Measurements from ENCODE around the gene INSYN1. TPM values are rescaled to one million over a fixed set of nuclear protein-coding genes. Genes with fewer than 3 reads are reported as not detected.

The INSYN1 gene
- total RNA-seq, 1 donor from 2014 or later, result 13.0 TPM

DNA sequence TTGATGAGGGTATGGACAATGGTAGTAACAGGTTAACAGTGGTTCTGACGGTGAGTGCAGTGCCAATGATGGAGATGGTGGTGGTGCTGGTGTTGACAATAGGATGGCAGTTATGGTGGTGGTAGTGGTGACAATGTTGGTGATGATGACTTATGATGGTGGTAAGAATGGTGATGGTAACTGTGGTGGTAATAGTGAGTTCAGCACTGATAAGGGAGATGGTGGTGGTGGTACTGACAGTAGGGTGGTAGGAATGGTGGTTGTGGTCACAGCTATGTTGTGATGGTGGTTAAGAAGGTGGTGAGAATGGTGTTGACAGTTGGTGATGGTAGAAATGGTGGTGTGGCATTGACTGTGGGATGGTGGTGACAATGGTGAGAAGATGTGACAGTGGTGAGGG, 13.4 kb upstream of the INSYN1 start:
- H3K27me3 ChIP-seq, result no peaks in the 10 kb centered on the region
- TF ChIP-seq, protein P1, sequence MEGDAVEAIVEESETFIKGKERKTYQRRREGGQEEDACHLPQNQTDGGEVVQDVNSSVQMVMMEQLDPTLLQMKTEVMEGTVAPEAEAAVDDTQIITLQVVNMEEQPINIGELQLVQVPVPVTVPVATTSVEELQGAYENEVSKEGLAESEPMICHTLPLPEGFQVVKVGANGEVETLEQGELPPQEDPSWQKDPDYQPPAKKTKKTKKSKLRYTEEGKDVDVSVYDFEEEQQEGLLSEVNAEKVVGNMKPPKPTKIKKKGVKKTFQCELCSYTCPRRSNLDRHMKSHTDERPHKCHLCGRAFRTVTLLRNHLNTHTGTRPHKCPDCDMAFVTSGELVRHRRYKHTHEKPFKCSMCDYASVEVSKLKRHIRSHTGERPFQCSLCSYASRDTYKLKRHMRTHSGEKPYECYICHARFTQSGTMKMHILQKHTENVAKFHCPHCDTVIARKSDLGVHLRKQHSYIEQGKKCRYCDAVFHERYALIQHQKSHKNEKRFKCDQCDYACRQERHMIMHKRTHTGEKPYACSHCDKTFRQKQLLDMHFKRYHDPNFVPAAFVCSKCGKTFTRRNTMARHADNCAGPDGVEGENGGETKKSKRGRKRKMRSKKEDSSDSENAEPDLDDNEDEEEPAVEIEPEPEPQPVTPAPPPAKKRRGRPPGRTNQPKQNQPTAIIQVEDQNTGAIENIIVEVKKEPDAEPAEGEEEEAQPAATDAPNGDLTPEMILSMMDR (IDR thresholded peaks at IDR 0.05), result no peak
- no peaks in the 10 kb centered on the region for H3K9me3 ChIP-seq
- no peaks in the 10 kb centered on the region for H3K4me1 ChIP-seq
- no peak overlapping the region for H3K4me3 ChIP-seq
- intact Hi-C loops (cut with DNase I), result no loop called here
- no peaks in the 10 kb centered on the region for H3K36me3 ChIP-seq
- H3K27ac ChIP-seq, result no peak overlapping the region
- DNase-seq (ENCODE audit: low spot score in 2 of 2), result no peak

DNA sequence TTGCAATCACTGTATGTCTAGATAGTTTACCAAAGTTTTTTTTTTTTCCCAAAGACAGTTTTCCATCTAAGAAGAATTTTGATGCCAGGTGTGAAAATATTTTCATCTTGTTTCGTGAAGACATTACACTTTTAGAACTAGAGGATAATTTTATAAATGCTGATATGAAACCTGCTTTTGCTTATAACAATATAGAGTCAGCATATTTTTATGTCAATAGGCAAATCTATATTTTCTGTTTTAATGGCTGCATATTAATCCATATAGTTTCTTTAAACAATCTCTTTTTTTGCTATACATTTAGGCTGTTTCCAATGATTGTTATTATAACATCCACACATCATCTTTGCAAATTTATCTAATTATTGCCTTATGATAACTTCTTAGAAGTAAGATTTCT, 12.6 kb upstream of the INSYN1 start:
- intact Hi-C loops (cut with DNase I), result no loop called here
- no peak for DNase-seq (ENCODE audit: low spot score in 2 of 2)
- Histone ChIP-seq H3K27ac (no peak overlapping the region), H3K4me1 (no peaks in the 10 kb centered on the region), H3K9me3 (no peaks in the 10 kb centered on the region), H3K36me3 (no peaks in the 10 kb centered on the region), H3K27me3 (no peaks in the 10 kb centered on the region), H3K4me3 (no peak overlapping the region)
- TF ChIP-seq, protein P1 (IDR thresholded peaks at IDR 0.05), result no peak

DNA sequence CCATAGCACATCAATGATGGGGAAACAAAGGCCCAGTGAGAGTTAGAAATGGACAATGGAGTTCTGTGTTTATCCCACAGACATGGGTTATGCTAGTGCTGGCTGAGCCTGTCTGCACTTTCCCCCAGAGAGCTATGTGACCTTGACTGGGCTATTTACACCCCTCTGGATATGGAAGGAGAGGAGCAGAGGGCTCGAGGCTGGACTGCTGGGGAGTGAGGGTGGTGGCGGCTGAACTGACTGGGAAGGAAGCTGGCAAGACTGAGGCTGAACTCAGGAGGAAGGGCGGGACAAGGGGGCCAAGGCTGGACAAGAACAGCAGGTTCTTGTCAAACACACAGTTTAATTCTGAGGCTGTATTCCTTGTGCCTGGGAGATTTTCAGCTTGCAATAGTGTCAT, 10.8 kb upstream of the INSYN1 start:
- intact Hi-C loops (cut with DNase I), result no loop called here
- Histone ChIP-seq H3K36me3 (no peaks in the 10 kb centered on the region), H3K9me3 (no peaks in the 10 kb centered on the region), H3K27me3 (no peaks in the 10 kb centered on the region), H3K27ac (no peak overlapping the region), H3K4me3 (no peak overlapping the region), H3K4me1 (no peaks in the 10 kb centered on the region)
- DNase-seq (ENCODE audit: low spot score in 2 of 2), result no peak
- TF ChIP-seq, protein P1 (IDR thresholded peaks at IDR 0.05), result no peak

DNA sequence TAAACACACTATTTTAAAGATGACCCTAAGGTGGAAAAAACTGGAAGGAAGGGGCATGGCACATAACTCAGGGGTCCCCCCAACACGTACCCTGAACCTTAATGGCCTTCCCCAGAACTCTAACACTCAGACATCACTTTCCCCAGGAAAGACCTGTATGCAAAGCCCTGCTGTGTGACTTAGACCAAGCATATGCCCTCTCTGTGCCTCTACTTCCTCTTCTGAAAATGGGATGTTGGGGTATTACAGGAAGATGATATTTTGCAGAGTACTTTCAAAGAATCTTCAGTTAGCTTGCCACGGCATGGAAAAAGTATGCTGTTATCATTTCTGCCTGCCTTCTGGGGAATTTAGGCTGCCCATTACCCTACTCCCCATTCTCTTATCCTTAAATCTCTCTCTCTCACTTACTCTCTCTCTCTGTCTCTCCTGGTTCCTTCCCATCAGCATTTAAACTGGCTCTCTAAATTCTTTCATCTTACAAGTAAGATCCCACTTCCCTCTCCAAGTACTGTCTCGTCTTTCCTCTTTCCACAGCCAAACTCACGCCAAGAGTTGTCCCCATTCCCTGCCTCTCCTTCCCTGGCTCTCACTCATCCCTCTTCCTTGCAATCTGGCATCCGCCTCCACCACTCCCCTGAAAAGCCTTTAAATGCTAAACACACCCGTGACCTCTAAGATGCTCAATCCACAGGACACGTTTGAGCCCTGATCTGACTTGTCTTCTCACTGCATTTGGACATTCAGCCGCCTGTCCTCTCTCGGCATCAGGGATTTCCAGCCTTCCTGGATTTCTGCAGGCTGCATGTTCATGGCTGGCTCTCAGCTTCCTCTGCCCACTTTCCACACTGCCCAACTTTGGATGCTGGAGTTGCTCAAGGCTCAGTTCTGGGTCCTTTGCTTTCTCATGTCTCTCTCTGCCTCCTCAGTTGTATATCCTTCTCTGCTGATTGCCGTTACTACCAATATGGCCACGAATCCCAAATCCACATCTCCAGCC, 7.5 kb upstream of the INSYN1 start:
- Histone ChIP-seq H3K36me3 (no peaks in the 10 kb centered on the region), H3K27ac (no peak overlapping the region), H3K9me3 (no peaks in the 10 kb centered on the region), H3K4me1 (no peaks in the 10 kb centered on the region), H3K4me3 (no peak overlapping the region), H3K27me3 (no peaks in the 10 kb centered on the region)
- intact Hi-C loops (cut with DNase I), result no loop called here
- TF ChIP-seq, protein P1 (IDR thresholded peaks at IDR 0.05), result no peak
- DNase-seq (ENCODE audit: low spot score in 2 of 2), result no peak

DNA sequence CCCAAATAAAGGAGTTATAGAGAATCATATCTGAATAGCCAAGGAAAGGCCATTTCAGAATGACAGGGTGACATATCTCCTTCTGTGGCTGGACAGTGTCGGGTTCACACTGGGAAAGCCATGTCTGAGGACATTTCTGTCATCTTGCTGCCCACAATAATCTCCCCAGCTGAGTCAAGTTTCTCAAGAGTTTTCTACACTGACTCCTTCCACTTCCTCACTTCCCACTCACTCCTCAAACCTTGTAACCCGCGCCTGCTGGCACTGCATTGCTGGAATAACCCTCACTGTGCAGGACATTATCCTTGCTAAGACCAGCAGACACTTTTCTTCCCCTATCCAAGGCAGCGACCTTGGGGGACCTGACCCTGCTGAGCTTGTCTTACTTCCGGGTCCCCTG, 5.3 kb upstream of the INSYN1 start:
- Histone ChIP-seq H3K36me3 (no peaks in the 10 kb centered on the region), H3K4me1 (no peaks in the 10 kb centered on the region), H3K27me3 (no peaks in the 10 kb centered on the region), H3K4me3 (no peak overlapping the region), H3K27ac (no peak overlapping the region), H3K9me3 (no peaks in the 10 kb centered on the region)
- TF ChIP-seq, protein P1 (IDR thresholded peaks at IDR 0.05), result no peak
- intact Hi-C loops (cut with DNase I), result no loop called here
- DNase-seq (ENCODE audit: low spot score in 2 of 2), result no peak
